ENCODE data around the gene SPARC. TPM values are rescaled to one million over a fixed set of nuclear protein-coding genes. Genes with fewer than 3 reads are reported as not detected.
A peak's percentile ranks its signal among the peaks of the same experiment; 100 is the strongest.

SPARC gene
- not detected in 2 replicates for total RNA-seq (2022)
- percentile 6 among the genes with signal in this experiment for Bru-seq, nascent RNA
- BruChase-seq, experiment 1, labeled RNA remaining after a 6-hour chase: percentile 8 among the genes with signal in this experiment
- percentile 6 among the genes with signal in this experiment for BruChase-seq, experiment 2, labeled RNA remaining after a 2-hour chase
- long read RNA-seq: 0 reads

DNA sequence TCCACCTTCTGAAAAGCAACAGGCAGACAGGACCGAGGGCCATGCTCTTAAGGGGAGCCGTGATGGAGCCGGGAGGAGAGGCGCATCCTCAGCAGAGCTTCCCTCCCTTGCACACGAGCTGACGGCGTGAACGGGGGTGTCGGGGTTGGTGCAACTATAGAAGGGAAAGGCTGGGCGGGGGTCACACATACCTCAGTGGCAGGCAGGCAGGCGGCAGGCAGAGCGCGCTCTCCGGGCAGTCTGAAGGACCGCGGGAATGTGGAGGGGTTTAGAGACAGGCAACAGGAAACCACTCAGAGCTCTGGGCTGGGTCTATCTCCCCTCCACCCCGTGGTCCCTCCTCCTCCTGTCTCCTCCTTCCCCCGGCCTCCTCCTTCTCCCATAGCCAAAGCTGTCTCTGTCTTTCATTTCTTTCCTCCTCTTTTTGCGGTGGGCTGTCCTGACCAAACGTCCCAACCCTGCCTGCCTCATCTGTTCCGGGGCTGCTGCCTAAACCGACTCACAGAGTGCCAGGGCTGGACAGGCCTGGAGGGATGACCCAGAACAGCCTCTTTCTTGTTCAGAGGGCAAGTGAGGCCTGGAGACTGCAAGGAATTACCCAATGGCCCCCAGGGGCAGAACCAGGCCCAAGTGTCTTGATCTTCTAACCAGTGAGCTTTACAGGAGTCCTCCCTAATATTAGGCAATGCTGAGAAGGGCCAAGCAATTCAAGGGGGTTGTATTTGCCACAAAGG is at the start of gene SPARC:
SPARC (minus strand) TSS at position 242 of the 734 bp plus-strand sequence. CDS start 10,727 bp downstream, outside the sequence.
- H3K9me3 Mint-ChIP-seq (ENCODE audit: low read depth, unreplicated experiment): no peaks in the 10 kb centered on the region
- H3K4me3 Mint-ChIP-seq (ENCODE audit: low read depth, unreplicated experiment): no peak within 1 kb of the TSS
- no peaks in the 10 kb centered on the region for H3K36me3 Mint-ChIP-seq (ENCODE audit: insufficient read depth, unreplicated experiment)
- H3K4me1 Mint-ChIP-seq (ENCODE audit: low read depth, unreplicated experiment): peaks cover 19% of the 10 kb centered on the region
- intact Hi-C loops (cut with micrococcal nuclease; ENCODE audit: unreplicated experiment): no loop called here
- BruUV-seq (replicated peaks): no TSS peak
- CTCF ChIA-PET: interaction anchor here (0.5 kb wide), 1 partner anchor 12 kb away, joined by 3 read pairs; no protein-coding TSS in a partner anchor
- peaks cover 14% of the 10 kb centered on the region for H3K27me3 Mint-ChIP-seq (ENCODE audit: unreplicated experiment)
- no peak within 1 kb of the TSS for H3K27ac Mint-ChIP-seq (ENCODE audit: unreplicated experiment)
- TF ChIP-seq CTCF (IDR thresholded peaks at IDR 0.05; ENCODE audit: unreplicated experiment): no peak
- no peak for DNase-seq

- no TSS peak for BruUV-seq (replicated peaks)
- Mint-ChIP-seq H3K9me3 (ENCODE audit: low read depth, unreplicated experiment) (no peaks in the 10 kb centered on the region), H3K36me3 (ENCODE audit: insufficient read depth, unreplicated experiment) (peaks cover 12% of the 10 kb centered on the region), H3K27ac (ENCODE audit: unreplicated experiment) (no peak overlapping the region), H3K27me3 (ENCODE audit: unreplicated experiment) (no peaks in the 10 kb centered on the region), H3K4me1 (ENCODE audit: low read depth, unreplicated experiment) (peaks cover 11% of the 10 kb centered on the region), H3K4me3 (ENCODE audit: low read depth, unreplicated experiment) (no peak overlapping the region)
- CTCF ChIA-PET: no interaction called here
- TF ChIP-seq CTCF (IDR thresholded peaks at IDR 0.05; ENCODE audit: unreplicated experiment): no peak
- no peak for DNase-seq
- intact Hi-C loops (cut with micrococcal nuclease; ENCODE audit: unreplicated experiment): no loop called here
Measured at GRCh38 chr5:151735646-151736045, 48.9 kb upstream of the SPARC start.

- CTCF ChIA-PET: no interaction called here
- TF ChIP-seq CTCF (IDR thresholded peaks at IDR 0.05; ENCODE audit: unreplicated experiment): no peak
- Mint-ChIP-seq H3K4me3 (ENCODE audit: low read depth, unreplicated experiment) (no peak overlapping the region), H3K27me3 (ENCODE audit: unreplicated experiment) (no peaks in the 10 kb centered on the region), H3K36me3 (ENCODE audit: insufficient read depth, unreplicated experiment) (peaks cover 20% of the 10 kb centered on the region), H3K4me1 (ENCODE audit: low read depth, unreplicated experiment) (peaks cover 12% of the 10 kb centered on the region), H3K27ac (ENCODE audit: unreplicated experiment) (no peak overlapping the region), H3K9me3 (ENCODE audit: low read depth, unreplicated experiment) (no peaks in the 10 kb centered on the region)
- no peak for DNase-seq
- no TSS peak for BruUV-seq (replicated peaks)
- intact Hi-C loops (cut with micrococcal nuclease; ENCODE audit: unreplicated experiment): no loop called here
Measured at GRCh38 chr5:151734064-151734408, 47.3 kb upstream of the SPARC start.

GRCh38 chr5:151733358-151734063 is 46.8 kb upstream of the SPARC start:
- CTCF ChIA-PET: no interaction called here
- Mint-ChIP-seq H3K36me3 (ENCODE audit: insufficient read depth, unreplicated experiment) (peaks cover 20% of the 10 kb centered on the region), H3K4me1 (ENCODE audit: low read depth, unreplicated experiment) (peaks cover 13% of the 10 kb centered on the region), H3K27ac (ENCODE audit: unreplicated experiment) (no peak overlapping the region), H3K27me3 (ENCODE audit: unreplicated experiment) (no peaks in the 10 kb centered on the region), H3K9me3 (ENCODE audit: low read depth, unreplicated experiment) (no peaks in the 10 kb centered on the region), H3K4me3 (ENCODE audit: low read depth, unreplicated experiment) (no peak overlapping the region)
- TF ChIP-seq CTCF (IDR thresholded peaks at IDR 0.05; ENCODE audit: unreplicated experiment): no peak
- DNase-seq: no peak
- no TSS peak for BruUV-seq (replicated peaks)
- intact Hi-C loops (cut with micrococcal nuclease; ENCODE audit: unreplicated experiment): no loop called here
